K562 (cell line): ENCODE measurements around the gene TCP10L. TPM values are rescaled to one million over a fixed set of nuclear protein-coding genes. Genes with fewer than 3 reads are reported as not detected.
A peak's percentile ranks its signal among the peaks of the same experiment; 100 is the strongest.

Experiments
- CHD2 ChIP-seq: IDR thresholded peaks from 2 replicates; pipeline ENCODE4 v1.6.1; 2011; ENCODE audit warnings: low read depth, low read length
- CLOCK ChIP-seq: fragments of 250-450 bp; sonication (Bioruptor Pico); IDR thresholded peaks from 2 replicates; pipeline ENCODE4 v1.4.0; 2020; ENCODE audit warnings: mild to moderate bottlenecking, moderate library complexity, borderline replicate concordance
- ETV1 ChIP-seq: fragments of 450-650 bp; conservative IDR thresholded peaks from 2 replicates; pipeline ENCODE4 v1.6.1; 2016; ENCODE audit warnings: missing genetic modification characterization, control low read depth, low read depth, missing compliant biosample characterization
- GABPA ChIP-seq: fragments of 200-800 bp; sonication (Bioruptor generic); conservative IDR thresholded peaks from 2 replicates; pipeline ENCODE4 v1.6.1; 2016; ENCODE audit warnings: low read depth, missing genetic modification characterization, missing compliant biosample characterization
- HCFC1 ChIP-seq: IDR thresholded peaks from 2 replicates; pipeline ENCODE4 v1.6.1; 2012; ENCODE audit warnings: low read depth, low read length, improper control_type of control experiment
- MTA3 ChIP-seq: fragments of 450-650 bp; formaldehyde crosslinking; IDR thresholded peaks from 2 replicates; pipeline ENCODE4 v1.6.1; 2017; ENCODE audit warnings: mild to moderate bottlenecking, borderline replicate concordance
- RCOR1 ChIP-seq, 2 experiments: IDR thresholded peaks; 2 replicates each; pipeline ENCODE4 v1.6.1; 2012; ENCODE audit warnings: low read depth in 2 of 2, low read length in 2 of 2, borderline replicate concordance in 1 of 2, improper control_type of control experiment in 1 of 2
- SPI1 ChIP-seq: IDR thresholded peaks from 2 replicates; pipeline ENCODE4 v1.6.1; 2011; ENCODE audit warnings: low read depth, low read length, control low read depth, borderline replicate concordance
- TAF7 ChIP-seq: fragments of 450-650 bp; IDR thresholded peaks from 2 replicates; pipeline ENCODE4 v1.6.1; 2016; ENCODE audit warnings: missing genetic modification characterization, missing compliant biosample characterization
- TBP ChIP-seq: optimal IDR thresholded peaks from 2 replicates; pipeline ENCODE3; 2011; ENCODE audit warnings: low read depth, low read length, improper control_type of control experiment
- polyA plus RNA-seq, 8 experiments: library from polyadenylated mRNA; depleted of rRNA in 4 of 8; stranded (reverse) in 5 of 8; unstranded in 3 of 8; fragments of >200 nt; fragmentation: Nextera tagmentation in 2 of 8; fragmentation: Illumina TruSeq in 1 of 8; extraction: Ambion mirVana in 2 of 8; extraction: Trizol in 1 of 8; gene quantifications; 2 replicates each; pipeline versions ENCODE4 v1.2.1 to v1.2.3, GENCODE V29; 2011 to 2014; ENCODE audit warnings: inconsistent platforms in 1 of 8, missing spikeins in 1 of 8
- total RNA-seq, 7 experiments: library from RNA; depleted of rRNA in 6 of 7; stranded (reverse); fragments of >200 nt in 6 of 7; fragmentation: Illumina TruSeq in 2 of 7; extraction: Trizol in 2 of 7; gene quantifications; 2 replicates each; pipeline versions ENCODE4 v1.2.1 to v1.2.3, GENCODE V29; 2011 to 2021; ENCODE audit warnings: low replicate concordance in 1 of 7
- TF ChIP-seq, protein P1 (sequence below), 2 experiments: fragments of 450-650 bp in 1 of 2; IDR thresholded peaks; 2 replicates each; pipeline ENCODE4 v1.6.1; 2011 to 2017; ENCODE audit warnings: low read depth in 2 of 2, antibody characterized with exemption in 1 of 2, borderline replicate concordance in 1 of 2, low read length in 1 of 2, mild to moderate bottlenecking in 1 of 2, mixed read lengths in 1 of 2; ENCODE audit not compliant: control insufficient read depth in 1 of 2
- TF ChIP-seq, protein P2 (sequence below): fragments of 450-650 bp; IDR thresholded peaks from 2 replicates; pipeline ENCODE4 v1.6.1; 2016; ENCODE audit warnings: missing biosample characterization, missing genetic modification characterization

Gene TCP10L
- total and polyA plus RNA-seq, 9 of the 15 experiments (the other 6 are each of a cell fraction or from before 2014, with no cell fraction given): 0.34 to 0.91 (median 0.56) TPM; not detected in 2

GRCh38 chr21:32549440-32549839 is 35.9 kb downstream of the TCP10L start (continued):
- TF ChIP-seq CLOCK (no peak), ETV1 (0 out of 2 replicates have a peak, but pooled peaks have one; percentile 40), RCOR1 (IDR thresholded peaks at IDR 0.05; ENCODE audit: borderline replicate concordance in 1 of 2, low read depth in 2 of 2, low read length in 2 of 2) (0 out of 4 replicates have a peak, but pooled peaks of 1 of the 2 experiments have one; percentile 31), SPI1 (peak; percentile 89), TBP (no peak), GABPA (tag) (0 out of 2 replicates have a peak, but pooled peaks have one; percentile 20), CHD2 (no peak), TAF7 (no peak), HCFC1 (no peak), MTA3 (no peak)
- TF ChIP-seq, protein P1, sequence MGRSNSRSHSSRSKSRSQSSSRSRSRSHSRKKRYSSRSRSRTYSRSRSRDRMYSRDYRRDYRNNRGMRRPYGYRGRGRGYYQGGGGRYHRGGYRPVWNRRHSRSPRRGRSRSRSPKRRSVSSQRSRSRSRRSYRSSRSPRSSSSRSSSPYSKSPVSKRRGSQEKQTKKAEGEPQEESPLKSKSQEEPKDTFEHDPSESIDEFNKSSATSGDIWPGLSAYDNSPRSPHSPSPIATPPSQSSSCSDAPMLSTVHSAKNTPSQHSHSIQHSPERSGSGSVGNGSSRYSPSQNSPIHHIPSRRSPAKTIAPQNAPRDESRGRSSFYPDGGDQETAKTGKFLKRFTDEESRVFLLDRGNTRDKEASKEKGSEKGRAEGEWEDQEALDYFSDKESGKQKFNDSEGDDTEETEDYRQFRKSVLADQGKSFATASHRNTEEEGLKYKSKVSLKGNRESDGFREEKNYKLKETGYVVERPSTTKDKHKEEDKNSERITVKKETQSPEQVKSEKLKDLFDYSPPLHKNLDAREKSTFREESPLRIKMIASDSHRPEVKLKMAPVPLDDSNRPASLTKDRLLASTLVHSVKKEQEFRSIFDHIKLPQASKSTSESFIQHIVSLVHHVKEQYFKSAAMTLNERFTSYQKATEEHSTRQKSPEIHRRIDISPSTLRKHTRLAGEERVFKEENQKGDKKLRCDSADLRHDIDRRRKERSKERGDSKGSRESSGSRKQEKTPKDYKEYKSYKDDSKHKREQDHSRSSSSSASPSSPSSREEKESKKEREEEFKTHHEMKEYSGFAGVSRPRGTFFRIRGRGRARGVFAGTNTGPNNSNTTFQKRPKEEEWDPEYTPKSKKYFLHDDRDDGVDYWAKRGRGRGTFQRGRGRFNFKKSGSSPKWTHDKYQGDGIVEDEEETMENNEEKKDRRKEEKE (IDR thresholded peaks at IDR 0.05; ENCODE audit: borderline replicate concordance in 1 of 2, control insufficient read depth in 1 of 2, low read depth in 2 of 2, low read length in 1 of 2): no peak
- TF ChIP-seq, protein P2, sequence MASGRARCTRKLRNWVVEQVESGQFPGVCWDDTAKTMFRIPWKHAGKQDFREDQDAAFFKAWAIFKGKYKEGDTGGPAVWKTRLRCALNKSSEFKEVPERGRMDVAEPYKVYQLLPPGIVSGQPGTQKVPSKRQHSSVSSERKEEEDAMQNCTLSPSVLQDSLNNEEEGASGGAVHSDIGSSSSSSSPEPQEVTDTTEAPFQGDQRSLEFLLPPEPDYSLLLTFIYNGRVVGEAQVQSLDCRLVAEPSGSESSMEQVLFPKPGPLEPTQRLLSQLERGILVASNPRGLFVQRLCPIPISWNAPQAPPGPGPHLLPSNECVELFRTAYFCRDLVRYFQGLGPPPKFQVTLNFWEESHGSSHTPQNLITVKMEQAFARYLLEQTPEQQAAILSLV (tag): no peak
